ENCODE measurements around the gene PTS.

- TF ChIP-seq CTCF (IDR thresholded peaks at IDR 0.05): no peak
- TF ChIP-seq POLR2AphosphoS5 (IDR thresholded peaks at IDR 0.05): no peak
Observed at GRCh38 chr11:112221274-112221835, 4.9 kb upstream of the PTS start.

All from prostate gland (tissue), 2 donors.